GM13976 (cell line): ENCODE measurements around the gene MRGPRE.

ENCODE experiments used
- DNase-seq: peaks from one replicate; pipeline ENCODE4 v3.0.0; 2012; ENCODE audit warnings: low spot score
- in situ Hi-C: fragments of 300-500 bp; cut with MboI; formaldehyde crosslinking; loops from one replicate; pipeline ENCODE4 v1.12.0; 2022; ENCODE audit warnings: low sequenced_read_pairs, mixed read lengths, inconsistent platforms; ENCODE audit not compliant: unreplicated experiment
- TF ChIP-seq, protein P1 (sequence below): IDR thresholded peaks from 2 replicates; pipeline ENCODE4 v1.5.1; 2012; ENCODE audit warnings: borderline replicate concordance, mild to moderate bottlenecking; ENCODE audit not compliant: insufficient read depth; ENCODE audit errors: extremely low read depth, missing control alignments, control extremely low read depth

Gene MRGPRE

GRCh38 chr11:3189196-3189843, 42.9 kb downstream of the MRGPRE start:
- in situ Hi-C loops: no loop called here
- TF ChIP-seq, protein P1, sequence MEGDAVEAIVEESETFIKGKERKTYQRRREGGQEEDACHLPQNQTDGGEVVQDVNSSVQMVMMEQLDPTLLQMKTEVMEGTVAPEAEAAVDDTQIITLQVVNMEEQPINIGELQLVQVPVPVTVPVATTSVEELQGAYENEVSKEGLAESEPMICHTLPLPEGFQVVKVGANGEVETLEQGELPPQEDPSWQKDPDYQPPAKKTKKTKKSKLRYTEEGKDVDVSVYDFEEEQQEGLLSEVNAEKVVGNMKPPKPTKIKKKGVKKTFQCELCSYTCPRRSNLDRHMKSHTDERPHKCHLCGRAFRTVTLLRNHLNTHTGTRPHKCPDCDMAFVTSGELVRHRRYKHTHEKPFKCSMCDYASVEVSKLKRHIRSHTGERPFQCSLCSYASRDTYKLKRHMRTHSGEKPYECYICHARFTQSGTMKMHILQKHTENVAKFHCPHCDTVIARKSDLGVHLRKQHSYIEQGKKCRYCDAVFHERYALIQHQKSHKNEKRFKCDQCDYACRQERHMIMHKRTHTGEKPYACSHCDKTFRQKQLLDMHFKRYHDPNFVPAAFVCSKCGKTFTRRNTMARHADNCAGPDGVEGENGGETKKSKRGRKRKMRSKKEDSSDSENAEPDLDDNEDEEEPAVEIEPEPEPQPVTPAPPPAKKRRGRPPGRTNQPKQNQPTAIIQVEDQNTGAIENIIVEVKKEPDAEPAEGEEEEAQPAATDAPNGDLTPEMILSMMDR: no peak
- DNase-seq: no peak

DNA sequence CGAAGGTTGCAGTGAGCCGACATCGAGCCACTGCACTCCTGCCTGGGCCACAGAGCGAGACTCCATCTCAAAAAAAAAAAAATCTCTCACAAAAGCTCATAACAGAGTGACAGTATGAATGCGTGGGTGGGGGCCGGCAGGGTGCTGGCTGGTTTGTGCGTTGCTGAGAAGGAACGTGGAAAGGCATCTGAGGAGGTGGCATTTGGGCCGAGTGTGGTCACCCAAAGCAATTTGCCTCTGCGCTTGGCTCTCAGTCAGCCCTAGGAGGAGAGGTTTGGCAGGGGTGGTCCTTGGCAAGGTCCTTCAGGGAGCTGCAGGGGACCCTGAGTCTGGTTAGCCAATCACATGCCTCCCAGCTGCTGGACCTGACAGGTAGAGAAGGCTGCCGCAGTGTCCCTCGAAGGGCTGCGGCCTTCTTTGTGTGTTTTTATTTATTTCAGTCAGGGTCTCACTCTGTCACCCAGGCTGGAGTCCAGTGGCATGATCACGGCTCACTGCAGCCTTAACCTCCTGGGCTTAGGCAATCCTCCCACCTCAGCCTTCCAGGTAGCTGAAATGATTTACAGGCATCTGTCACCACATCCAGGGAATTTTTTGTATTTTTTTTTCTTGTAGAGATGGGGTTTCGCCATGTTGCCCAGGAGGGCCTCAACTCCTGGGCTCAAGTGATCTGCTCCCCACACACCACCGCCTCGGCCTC, 43.6 kb downstream of the MRGPRE start:
- in situ Hi-C loops: no loop called here
- TF ChIP-seq, protein P1: no peak
- no peak for DNase-seq

DNA sequence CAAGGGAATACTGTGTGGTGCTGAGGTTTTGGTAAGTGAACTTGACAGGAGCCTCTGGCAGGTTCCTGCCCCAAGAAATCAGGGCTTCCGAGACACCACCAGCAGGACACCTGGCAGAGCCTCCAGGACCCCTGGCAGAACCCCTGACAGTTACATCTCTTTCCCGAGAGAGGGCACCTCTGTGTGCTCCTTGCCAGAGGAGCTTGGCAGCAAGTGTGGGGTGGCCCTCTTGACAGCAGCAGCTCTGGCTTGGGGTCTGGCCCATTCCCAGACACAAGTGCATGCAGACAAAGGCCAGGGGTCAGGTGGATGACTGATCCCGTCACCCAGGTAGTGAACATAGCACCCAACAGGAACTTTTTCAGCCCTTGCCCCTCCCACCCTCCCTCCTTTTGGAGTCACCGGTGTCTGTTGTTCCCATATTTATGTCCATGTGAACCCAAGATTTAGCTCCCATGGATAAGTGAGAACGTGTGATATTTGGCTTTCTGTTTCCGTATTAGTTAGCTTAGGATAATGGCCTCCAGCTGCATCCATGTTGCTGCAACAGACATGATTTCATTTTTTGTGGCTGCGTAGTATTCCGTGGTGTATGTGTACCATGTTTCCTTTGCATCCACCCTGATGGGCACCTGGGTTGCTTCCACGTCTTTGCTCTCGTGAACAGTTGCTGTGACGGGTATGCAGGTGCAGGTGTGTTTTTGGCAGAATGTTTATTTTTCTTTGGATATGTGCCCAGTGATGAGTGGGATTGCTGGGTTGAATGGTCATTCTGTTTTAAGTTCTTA, 45.9 kb downstream of the MRGPRE start:
- in situ Hi-C loops: no loop called here
- TF ChIP-seq, protein P1: no peak
- no peak for DNase-seq

- in situ Hi-C loops: no loop called here
- DNase-seq: no peak
Measured at GRCh38 chr11:3184732-3185347, 47.4 kb downstream of the MRGPRE start.

GRCh38 chr11:3183523-3183922, 48.7 kb downstream of the MRGPRE start:
- TF ChIP-seq, protein P1: no peak
- in situ Hi-C loops: no loop called here
- no peak for DNase-seq

More at GRCh38 chr11:3184732-3185347, 47.4 kb downstream of the MRGPRE start:
- TF ChIP-seq, protein P1: no peak

GRCh38 chr11:3182462-3182852, 49.8 kb downstream of the MRGPRE start:
- in situ Hi-C loops: no loop called here
- no peak for DNase-seq
- TF ChIP-seq, protein P1: no peak
